Sigmoid colon (tissue), 4 donors: ENCODE data around the gene SLC22A4.

Source experiments
- CTCF ChIP-seq, 4 experiments: fragments of 450-650 bp in 3 of 4; fragments of 200-600 bp in 1 of 4; IDR thresholded peaks; one replicate each; pipeline ENCODE4 v1.5.1; 2016 to 2019; ENCODE audit warnings: antibody characterized with exemption in 4 of 4, mild to moderate bottlenecking in 3 of 4, moderate library complexity in 2 of 4
- POLR2AphosphoS5 ChIP-seq, 4 donors: sonication (generic); formaldehyde crosslinking; IDR thresholded peaks; one replicate each; pipeline ENCODE4 v1.6.1; 2017; ENCODE audit warnings: antibody characterized with exemption in 4 of 4

GRCh38 chr5:132305420-132305819, 11.2 kb downstream of the SLC22A4 start:
- no peak for TF ChIP-seq CTCF (IDR thresholded peaks at IDR 0.05)
- TF ChIP-seq POLR2AphosphoS5 (IDR thresholded peaks at IDR 0.05) = no peak
